Bone marrow (tissue), 2 donors: ENCODE results near the gene TRAT1.

Experiments used
- DNase-seq, 2 donors: peaks; one replicate each; lab custom pipeline; 2025; lab: John Stamatoyannopoulos, UW

Gene TRAT1

DNA sequence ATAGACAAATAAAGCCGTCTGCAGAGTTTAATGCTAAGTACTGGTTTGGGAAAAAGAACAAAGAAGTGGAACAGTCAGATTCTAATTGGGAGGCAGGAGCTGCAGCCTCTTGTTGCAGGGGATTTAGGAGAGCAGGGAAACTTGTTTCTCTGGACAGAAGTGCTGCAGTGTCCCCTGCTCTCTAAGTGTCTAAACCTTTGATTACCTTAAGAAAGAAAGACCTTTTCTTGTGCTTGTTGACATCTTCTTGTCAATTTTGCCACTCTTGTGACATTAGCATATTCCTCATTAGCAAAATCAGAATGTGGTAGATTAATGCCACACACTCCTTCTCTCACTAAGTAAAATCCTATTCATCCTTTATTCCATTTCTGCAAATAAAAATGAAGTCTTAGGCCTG lies 38.8 kb downstream of the TRAT1 start:
- DNase-seq: no peak

DNA sequence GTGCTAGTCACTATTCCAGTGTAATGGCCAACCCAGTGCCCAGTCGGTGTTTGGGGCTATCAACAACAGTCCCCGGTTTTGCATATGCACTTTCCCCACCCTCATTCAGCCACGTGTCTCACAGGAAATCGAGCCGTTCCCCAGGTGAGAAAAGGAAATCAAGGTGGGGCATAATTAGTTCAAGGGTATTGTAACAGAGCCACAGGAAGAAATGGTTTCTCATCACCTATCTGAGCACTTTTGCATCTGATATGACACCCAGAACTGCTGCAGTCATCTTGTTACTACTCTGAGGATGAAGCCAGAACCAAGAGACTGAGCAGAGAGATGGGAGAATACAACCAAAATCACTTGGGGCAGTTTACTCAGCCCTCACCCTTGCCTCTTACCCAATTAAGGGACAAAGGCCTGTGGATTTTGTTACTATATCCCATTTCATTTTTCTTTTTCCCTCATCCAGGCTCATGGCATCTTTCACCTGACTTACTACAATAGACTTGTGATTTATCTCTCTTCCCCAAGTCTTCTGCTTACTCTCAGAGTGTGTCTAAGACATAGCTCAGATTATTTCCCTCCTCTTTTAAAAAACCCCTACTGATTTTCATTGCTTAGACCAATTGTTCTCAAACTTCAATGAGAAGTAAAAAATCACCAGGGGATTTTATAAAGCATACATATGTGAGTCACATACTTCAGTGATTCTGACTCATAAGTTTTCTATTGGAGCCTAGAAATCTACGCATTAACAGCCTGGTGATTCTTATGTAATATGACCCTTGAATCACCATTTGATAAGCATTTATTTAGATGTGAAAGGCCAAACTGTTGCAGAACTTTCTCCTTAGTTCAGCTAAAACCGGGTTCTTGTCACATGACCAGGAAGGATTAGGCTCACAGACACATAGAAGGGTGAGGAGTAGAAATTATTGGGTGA lies 40.5 kb downstream of the TRAT1 start:
- DNase-seq: no peak

DNA sequence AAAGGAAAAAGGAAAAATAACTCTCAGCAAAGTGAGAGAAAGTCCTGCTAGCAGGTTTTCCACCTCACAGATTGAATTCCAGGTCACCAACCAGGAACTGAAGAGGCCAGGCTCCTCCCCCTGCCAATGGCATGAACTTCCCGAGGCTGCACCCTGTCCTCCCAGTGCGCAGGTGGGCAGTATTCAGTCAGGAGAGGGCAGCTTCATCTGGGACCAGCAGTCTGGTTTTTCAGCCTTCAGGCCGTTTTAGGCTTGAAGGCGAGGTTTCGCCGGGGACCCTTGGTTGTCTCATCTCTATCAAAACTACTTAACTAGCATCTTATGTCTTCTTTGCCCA lies 41.2 kb downstream of the TRAT1 start:
- no peak for DNase-seq

DNA sequence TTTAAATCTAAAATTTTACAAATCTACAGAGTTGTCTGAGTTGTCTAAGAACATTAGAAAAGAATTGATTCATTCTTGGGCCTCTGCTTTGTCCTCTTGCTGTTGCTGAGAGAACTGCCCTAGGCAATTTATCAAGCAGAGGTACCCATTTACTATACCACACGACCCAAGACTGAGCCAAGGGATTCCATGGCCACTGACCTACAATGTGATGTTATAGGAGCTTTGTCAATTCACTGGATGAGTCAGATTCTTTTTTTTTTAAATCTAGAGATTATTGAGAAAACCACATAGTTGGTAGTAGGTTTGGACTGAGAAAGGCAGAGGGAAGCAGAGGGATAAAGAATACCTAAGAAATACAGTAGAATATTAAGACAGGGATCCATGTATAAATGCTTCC lies 55.3 kb downstream of the TRAT1 start:
- DNase-seq: no peak

DNA sequence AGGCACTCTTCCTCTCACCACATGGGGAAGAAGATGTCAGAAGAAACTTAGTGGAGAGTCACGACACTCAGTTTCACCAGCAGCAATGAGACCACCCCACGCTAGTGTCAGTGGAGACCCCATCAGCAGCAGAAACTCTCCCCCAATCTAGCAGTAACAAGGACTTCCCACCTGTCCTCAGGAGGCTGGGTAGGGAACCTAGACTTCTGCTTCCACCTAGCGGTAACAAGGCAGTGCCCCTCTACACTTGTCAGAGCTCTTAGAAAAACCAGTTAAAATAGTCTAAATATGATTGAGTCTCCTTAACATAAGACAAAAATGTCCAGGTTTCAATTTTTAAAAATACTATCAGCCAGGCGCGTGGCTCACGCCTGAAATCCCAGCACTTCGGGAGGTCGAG lies 57.3 kb downstream of the TRAT1 start:
- no peak for DNase-seq

DNA sequence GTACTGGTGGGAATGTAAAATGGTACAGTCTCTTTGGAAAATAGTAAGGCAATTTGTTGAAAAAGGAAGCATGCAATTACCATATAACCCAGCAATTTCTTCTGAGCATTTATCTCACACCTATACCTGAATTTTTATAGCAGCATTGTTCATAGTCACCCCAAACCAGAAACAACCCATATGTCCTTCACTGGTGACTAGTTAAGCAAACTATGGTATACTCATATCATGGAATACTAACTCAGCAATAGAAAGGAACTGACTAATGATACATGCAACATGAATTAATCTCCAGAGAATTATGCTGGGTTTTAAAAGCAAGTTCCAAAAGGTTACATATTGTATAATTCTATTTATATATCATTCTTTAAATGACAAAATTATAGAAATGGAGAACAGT lies 60.2 kb downstream of the TRAT1 start:
- no peak for DNase-seq

DNA sequence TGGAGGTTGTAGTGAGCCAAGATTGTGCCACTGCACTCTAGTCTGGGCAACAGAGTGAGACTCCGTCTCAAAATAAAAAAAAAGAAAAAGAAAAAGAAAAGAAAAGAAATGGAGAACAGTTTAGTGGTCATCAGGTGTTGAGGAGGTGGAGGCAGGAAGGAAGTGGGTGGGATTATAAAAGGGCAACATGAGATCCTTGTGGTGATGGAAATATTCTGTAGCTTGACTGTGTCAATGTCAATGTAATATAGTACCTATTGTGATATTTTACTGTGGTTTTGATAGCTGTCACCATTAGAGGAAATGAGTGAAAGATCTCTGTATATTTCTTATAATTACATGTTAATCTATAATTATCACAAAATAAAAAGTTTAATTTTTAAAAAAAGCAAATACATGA lies 60.8 kb downstream of the TRAT1 start:
- no peak for DNase-seq

DNA sequence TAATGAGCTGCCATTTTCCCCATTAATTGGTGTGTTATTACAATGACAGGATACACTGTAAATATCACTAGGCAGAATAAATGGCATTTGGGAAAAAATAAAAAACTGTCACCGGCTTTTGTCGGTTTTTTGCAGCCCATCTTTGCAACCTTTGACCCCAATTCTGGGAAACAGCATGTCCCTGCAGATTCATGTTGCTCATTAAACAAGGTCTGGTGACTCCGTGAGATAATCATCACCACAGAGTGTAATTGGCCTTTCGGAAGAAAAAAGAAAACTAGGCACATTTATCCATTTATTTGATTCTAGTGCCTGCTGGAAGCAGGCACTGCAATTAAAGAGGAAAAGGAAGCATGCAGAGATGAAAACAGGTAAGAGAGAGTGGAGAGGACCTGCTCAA lies 64.5 kb downstream of the TRAT1 start:
- no peak for DNase-seq

DNA sequence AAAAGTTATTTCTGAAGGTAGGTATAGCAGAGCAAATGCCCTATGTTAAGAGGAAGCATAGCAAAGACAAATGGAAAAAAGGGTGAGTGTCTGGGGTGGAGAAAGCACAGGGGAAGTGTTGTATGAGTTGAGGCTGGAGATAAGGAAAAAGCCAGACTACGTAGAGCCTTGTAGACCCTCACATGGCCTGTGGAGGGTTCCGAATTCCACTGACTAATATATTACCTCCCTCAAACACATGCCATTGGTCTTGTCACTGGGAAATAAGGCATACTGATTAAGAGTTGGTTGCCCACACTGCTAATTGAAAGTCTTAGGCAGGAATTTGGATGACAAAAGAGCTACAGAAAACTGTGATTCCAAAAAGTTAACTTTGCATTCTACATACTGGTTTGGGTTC lies 65.2 kb downstream of the TRAT1 start:
- no peak for DNase-seq

DNA sequence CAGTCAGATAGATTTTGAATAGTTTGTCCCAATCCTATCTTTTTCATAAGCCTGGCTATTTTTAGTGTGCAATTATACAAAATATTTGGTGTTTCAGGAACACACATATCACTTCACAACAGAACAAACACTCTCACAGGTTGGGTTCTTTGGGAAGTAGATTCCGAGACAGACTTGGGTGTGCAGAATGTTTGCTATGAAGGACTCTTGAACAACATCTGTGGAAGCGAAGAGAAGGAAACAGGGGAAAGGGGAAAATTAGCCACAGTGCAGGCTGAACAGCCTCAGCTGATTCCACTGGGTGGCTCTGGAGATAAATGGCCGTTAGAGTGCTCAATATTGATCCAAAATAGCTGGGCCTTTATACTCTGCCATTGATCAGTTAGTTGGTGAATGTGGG lies 69.2 kb downstream of the TRAT1 start:
- DNase-seq: no peak

DNA sequence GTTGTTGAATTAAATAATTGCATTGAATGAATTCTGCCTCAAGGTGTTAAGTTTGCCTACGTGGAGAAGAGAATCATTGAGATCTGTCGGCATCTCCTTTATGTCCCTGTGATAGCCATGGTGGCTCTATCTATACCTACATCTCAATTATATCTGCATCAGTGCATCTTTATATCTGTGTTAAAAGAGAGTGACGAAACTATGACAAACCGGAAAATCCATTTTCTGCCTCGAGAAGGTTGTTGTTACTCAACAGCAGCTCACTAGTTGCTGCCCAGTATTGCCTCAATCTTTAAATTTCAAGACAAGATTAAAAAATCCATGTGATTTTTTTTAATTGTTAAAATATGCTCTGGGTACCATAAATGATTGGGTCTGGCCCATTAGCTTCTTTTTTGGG lies 72.4 kb downstream of the TRAT1 start:
- DNase-seq: no peak

DNA sequence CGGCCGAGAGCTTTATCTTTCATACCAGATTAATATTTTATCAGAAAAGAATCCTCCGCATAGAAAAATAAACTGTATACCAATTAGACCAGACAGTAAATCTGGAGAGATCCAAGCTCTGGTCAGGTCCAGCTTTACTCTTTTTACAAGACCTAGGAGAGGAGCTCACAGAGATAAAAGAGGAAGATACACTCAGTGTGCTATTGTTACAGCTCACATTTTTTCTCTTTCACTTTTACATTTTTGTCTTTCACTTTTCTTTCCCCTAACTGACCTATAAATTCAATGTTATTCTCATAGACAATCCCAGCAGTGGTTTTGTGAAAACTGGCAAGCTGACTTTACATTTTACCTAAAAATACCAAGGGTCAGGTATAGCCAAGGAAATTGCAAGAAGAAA lies 75.3 kb downstream of the TRAT1 start:
- DNase-seq: peak in 1 of 2 donors; percentile 80

DNA sequence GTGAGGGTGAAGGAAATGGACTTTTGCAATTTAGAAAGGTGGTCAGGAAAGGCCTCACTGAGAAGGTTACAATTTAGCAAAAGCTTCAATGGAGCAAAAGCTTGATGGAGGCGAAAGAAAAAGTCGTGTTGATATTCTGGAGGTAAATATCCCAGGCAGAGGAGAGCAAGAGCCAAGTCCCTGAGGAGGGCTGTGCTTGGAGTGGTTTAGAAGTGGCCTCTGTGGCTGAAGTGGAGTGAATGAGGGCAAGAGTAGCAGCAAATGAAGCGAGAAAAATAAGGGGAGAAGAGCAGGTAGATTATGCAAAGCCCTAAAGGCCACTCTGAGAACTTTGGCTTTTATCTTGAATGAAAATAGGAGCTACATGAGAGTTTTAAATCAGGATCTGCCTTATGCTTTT lies 76.9 kb downstream of the TRAT1 start:
- no peak for DNase-seq
